ENCODE measurements around the gene NEDD9.
A peak's percentile ranks its signal among the peaks of the same experiment; 100 is the strongest.

The NEDD9 gene

DNA sequence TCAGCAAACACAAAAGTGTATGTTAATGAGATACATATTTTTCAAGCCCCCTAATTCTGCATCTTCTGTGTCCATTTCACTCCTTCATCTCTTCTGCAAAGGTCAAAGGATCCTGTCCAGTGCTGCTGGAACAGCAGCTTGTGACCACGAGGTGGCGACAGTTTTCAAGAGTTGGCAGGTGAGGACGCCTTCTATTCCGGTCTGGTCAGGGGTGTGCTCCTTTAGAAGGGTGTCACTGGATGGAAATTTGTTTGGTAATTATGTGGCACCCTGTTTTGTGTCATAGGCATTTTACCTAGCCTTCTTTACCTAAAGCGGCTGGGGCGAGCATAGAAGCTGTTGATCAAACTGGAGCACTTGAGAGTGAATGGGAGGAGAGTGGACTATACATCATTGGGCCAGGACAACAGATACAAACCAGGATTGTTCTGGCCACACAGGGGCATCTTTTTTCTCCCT is 88.0 kb downstream of the NEDD9 start:
- peak; percentile 62 to 69 for DNase-seq (ENCODE audit: low read depth in 2 of 2)

DNA sequence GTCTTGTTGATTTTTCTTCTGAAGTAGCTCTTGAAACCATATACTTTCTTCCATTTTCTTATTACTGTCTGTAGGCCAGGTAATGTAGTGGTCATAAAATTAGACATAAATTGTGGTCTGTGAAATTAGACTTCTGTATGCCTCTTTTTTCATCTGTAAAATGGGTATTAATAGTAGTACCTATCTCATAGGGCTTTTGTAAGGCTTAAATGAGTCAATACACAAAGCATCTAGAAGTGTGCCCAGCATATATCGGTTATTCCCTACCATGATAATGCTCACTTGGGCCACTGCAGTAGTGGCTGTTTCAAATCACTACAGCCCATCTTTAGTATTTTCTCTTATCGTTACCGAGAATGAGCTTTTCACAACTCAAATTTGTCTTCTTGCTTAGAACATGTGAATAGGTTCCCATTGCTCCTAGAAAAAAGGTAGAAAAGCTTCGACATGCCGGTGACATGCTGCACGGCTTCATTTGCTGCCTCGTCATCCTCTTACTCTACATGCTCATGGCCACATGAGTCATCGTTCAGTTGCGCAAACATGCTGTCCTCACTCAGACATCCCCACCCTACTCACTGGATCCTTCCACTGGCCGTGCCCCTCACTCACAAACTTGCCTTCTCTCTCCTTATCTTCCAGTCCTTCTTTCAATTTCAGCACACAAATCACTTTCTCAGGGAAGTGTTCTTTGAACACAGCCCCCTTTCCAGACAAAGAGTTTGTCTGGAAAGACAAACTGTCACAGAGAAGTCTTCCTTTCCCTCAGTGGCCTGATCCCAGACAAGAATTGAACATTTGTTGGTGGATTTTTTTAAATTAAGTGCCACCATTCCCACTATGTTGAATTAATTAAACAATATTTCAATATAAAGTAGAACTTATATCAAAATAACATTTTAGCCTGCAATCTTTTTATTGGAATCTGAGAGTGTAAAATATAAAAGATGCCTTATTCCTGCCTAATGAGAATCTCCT is 88.8 kb downstream of the NEDD9 start:
- DNase-seq (ENCODE audit: low read depth in 2 of 2): no peak

DNA sequence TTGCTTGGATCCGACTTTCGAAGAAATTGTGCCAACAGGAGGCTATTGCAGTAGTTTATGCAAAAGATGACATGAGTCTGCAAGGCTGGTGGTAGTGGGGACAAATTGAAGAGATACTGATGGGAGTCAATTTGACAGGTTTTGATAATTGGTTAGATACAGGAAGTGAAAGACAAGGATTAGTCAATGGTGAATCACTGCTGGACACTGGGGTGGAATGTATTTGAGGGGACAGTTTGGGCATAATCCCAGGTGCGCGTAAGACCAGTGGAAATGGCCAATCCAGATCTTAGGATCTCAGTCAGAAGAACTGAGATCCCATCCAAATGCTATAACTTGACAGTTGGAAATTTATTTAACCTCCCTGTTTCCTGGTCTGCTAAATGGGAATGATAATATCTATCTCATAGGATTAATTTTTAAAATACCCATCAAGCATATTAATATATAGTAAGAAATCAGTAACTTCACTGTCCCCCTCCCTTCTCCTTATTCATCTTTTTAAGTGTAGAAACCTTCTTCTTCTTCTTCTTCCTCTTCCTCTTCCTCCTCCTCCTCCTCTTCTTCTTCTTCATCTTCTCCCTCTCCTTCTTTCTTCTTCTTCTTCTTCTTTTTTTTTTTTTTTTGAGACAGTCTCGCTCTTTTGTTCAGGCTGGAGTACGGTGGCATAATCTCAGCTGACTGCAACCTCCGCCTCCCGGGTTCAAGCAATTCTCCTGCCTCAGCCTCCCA is 90.0 kb downstream of the NEDD9 start:
- no peak for DNase-seq (ENCODE audit: low read depth in 2 of 2)

DNA sequence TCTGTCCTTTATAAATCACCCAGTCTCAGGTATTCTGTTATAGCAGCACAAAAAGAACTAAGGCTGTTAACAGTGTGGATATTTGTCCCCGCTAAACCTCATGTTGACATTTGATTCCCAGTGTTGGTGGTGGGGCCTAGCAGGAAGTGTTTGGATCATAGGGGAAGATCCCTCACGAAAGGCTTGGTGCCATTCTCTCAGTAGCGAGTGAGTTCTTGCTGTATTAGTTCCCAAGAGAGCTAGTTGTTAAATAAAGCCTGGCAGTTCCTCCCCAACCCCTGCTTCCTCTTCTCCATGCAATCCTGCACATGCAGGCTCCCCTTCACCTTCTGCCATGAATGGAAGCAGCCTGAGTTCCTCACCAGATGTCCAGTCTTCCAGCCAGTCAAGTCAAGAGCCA is 91.2 kb downstream of the NEDD9 start:
- DNase-seq (ENCODE audit: low read depth in 2 of 2): no peak

DNA sequence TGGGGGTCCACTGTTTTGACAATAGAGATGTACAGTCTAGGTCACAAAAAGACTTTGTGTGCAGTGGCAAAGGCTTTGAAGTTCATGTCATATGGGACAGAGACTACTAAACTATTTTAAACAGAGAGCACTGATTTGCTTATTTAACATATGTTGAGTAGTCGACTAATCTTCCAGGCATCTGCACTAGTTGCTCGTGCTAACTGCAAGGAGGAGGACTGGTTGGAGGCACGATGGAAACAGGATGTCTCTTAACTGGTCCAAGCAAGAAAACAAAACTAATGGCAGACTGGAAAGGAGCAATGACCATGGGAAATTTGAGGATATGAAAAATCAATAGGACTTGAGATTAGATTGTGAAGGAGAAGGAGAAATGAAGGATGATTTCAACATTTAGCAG is 92.4 kb downstream of the NEDD9 start:
- DNase-seq (ENCODE audit: low read depth in 2 of 2): no peak

DNA sequence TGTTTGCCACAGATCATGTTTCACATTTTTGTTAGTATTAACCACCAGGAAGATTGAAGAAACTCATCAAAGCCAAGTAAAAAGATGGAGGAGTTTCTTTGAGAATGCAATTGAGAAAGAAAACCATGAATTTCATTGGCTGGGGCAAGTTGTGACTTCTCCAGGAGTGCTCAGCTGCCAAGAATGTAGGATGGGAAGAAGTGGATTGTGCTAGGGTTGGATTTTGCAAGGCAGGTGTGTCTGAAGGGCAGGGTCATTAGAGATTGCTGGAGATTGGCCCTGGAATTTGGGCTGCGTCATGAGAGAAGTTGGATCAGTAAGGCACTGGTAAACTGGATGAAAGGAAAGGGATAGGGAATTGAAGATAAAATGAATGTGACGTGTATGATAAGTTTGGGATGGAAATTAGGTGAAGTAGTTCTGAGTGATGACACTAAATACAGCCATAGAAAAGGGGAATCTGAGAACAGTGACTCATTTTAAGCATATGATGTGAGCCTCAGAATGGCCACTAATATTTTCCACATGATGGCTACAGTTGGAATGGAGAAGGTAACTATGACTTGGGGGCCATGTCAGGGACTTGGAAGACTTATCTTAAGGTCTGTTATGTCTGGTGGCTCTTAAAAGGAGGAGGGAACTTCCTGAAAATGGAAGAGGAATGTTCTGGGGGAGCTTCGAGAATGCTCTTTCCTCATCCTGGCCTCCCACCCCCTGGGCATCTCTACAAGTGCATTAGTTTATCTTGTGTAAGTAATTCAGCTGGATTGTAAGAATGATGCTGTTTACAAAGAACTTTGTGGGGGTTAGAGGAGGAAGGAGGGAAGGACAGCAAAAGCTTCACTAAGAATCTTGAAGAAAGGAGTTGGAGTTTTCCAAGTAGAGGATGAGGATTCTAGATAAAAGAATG is 93.2 kb downstream of the NEDD9 start:
- no peak for DNase-seq (ENCODE audit: low read depth in 2 of 2)

DNA sequence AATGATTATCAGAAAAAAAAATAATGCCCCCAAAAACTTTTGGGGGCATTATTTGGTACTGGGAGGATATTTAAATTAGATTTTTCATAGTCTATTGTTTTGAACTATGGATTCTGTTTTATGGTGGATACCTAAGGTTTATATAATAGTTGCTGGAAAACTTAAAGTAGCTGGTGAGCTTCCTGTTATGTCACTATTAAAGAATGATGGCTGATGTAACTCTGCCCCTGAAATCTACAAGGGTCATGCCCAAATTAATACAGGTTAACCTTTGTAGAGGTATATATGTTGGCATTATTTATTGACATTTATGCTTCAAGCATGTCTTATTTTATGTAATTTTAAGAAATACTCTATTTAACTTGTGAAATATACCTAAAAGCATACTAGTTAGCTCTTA is 95.7 kb downstream of the NEDD9 start:
- no peak for DNase-seq (ENCODE audit: low read depth in 2 of 2)

Measured in stimulated activated CD4-positive, alpha-beta T cell treated with anti-CD3 and anti-CD28 coated beads, Interleukin-4, amount 100 ng/mL, for 48 hours (primary cell).